ENCODE measurements around the gene ZNF276. TPM values are rescaled to one million over a fixed set of nuclear protein-coding genes. Genes with fewer than 3 reads are reported as not detected.
A peak's percentile ranks its signal among the peaks of the same experiment; 100 is the strongest.
"Not testable (repeated sequence)": the region's sequence is repeated elsewhere in the genome, so short reads cannot be mapped to it uniquely, and the experiment has no call there.

ZNF276 gene
- total RNA-seq, 1 donor from 2014 or later: 22.5 TPM

DNA sequence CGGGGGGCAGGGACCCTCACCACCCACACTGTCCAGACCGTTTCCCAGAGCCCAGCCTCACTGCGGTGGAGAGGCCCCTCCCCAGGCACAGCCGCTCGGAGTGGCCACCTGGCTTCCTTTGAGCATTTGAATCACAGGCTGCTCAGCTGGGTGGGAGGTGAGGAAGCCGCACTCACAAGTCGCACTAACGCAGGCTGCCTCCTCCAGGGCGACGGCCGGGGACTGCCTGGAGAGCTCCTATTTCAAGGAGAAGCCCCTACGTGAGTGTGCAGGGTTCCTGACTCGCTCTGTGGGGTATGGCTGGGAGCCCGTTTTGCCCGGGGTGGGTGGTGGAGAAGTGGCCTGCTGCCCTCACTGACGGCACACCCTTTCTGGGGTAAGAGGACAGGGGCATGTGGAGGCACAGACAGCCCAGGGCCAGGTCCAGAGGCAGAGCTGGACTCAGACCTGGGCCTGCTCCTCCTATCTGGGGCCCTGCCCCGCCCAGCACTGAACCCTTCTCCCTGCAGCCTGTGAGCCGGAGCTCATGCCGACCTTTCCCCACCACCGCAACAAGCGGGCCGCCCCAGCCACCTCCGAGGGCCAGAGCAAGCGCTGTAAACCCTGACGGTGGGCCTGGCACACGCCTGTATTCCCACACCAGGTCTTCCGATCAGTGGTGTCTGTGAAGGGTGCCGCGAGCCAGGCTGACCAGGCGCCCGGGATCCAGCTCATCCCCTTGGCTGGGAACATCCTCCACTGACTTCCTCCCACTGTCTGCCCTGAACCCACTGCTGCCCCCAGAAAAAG is 26.1 kb upstream of the ZNF276 start:
- Mint-ChIP-seq H3K4me3 (ENCODE audit: low read depth) (no peak overlapping the region), H3K9me3 (ENCODE audit: low read depth) (no peaks in the 10 kb centered on the region), H3K4me1 (ENCODE audit: low read depth) (peaks cover 1% of the 10 kb centered on the region), H3K27ac (no peak overlapping the region), H3K27me3 (no peaks in the 10 kb centered on the region), H3K36me3 (ENCODE audit: insufficient read depth) (peaks cover 5% of the 10 kb centered on the region)
- DNase-seq (ENCODE audit: low spot score, unreplicated experiment): no peak
- TF ChIP-seq, protein P1, sequence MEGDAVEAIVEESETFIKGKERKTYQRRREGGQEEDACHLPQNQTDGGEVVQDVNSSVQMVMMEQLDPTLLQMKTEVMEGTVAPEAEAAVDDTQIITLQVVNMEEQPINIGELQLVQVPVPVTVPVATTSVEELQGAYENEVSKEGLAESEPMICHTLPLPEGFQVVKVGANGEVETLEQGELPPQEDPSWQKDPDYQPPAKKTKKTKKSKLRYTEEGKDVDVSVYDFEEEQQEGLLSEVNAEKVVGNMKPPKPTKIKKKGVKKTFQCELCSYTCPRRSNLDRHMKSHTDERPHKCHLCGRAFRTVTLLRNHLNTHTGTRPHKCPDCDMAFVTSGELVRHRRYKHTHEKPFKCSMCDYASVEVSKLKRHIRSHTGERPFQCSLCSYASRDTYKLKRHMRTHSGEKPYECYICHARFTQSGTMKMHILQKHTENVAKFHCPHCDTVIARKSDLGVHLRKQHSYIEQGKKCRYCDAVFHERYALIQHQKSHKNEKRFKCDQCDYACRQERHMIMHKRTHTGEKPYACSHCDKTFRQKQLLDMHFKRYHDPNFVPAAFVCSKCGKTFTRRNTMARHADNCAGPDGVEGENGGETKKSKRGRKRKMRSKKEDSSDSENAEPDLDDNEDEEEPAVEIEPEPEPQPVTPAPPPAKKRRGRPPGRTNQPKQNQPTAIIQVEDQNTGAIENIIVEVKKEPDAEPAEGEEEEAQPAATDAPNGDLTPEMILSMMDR (IDR thresholded peaks at IDR 0.05; ENCODE audit: unreplicated experiment): no peak

DNA sequence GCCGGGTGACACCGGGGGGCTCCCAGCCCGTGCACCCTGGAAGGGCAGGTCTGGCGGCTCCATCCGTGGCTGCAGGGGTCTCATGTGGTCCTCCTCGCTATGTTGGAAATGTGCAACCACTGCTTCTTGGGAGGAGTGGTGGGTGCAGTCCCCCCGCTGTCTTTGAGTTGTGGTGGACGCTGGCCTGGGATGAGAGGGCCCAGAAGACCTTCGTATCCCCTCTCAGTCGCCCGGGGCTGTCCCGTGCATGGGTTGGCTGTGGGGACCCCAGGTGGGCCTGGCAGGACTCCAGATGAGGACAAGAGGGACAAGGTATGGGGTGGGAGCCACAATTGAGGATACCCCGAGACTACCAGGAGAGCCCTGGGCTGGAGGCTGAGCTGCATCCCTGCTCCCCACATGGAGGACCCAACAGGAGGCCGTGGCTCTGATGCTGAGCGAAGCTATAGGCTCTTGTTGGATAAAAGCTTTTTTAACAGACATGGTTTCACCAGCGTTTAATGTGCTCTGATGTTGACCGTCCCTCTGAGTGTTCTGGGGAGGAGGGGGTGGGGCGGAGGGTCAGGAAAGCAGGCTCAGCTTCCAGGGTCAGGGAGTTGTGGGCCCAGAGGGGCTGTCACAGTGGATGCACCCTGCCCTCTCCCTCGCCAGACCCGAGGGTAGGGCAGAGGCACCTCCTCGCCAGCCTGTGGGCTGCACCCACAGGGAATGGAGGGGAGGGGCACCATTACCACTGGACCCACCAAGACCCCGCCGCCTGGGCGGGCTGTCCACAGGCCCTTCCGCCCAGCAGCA is 25.3 kb upstream of the ZNF276 start:
- DNase-seq (ENCODE audit: low spot score, unreplicated experiment): no peak
- no peaks in the 10 kb centered on the region for H3K9me3 Mint-ChIP-seq (ENCODE audit: low read depth)
- TF ChIP-seq, protein P1 (IDR thresholded peaks at IDR 0.05; ENCODE audit: unreplicated experiment): no peak
- H3K4me1 Mint-ChIP-seq (ENCODE audit: low read depth): peaks cover 1% of the 10 kb centered on the region
- peaks cover 5% of the 10 kb centered on the region for H3K36me3 Mint-ChIP-seq (ENCODE audit: insufficient read depth)
- H3K4me3 Mint-ChIP-seq (ENCODE audit: low read depth): no peak overlapping the region
- H3K27me3 Mint-ChIP-seq: no peaks in the 10 kb centered on the region
- H3K27ac Mint-ChIP-seq: no peak overlapping the region

DNA sequence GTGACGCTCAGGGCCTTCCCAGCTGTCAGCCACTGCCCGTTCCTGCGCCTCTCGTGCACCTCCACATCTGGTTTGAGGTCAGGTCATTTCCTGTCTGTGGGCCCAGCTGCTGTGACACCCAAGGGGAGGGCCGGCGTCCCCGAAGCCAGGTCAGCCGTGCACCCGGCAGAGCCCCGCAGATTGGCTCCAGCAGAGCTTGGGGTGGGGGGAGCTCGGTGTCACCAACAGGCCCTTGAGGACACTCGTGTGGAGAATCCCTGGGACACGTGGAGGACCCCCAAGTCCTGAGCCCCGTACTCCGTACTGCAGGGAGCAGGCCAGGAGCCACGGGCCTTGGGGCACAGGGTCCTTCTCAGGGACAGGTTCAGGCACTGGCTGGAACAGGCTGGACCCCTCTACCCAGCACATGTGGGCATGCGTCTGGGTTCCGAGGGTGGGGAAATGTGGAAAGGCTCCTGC is 24.6 kb upstream of the ZNF276 start:
- Mint-ChIP-seq H3K27me3 (no peaks in the 10 kb centered on the region), H3K4me3 (ENCODE audit: low read depth) (no peak overlapping the region), H3K9me3 (ENCODE audit: low read depth) (no peaks in the 10 kb centered on the region), H3K27ac (no peak overlapping the region), H3K4me1 (ENCODE audit: low read depth) (peaks cover 1% of the 10 kb centered on the region), H3K36me3 (ENCODE audit: insufficient read depth) (peaks cover 5% of the 10 kb centered on the region)
- no peak for DNase-seq (ENCODE audit: low spot score, unreplicated experiment)
- TF ChIP-seq, protein P1 (IDR thresholded peaks at IDR 0.05; ENCODE audit: unreplicated experiment): no peak

DNA sequence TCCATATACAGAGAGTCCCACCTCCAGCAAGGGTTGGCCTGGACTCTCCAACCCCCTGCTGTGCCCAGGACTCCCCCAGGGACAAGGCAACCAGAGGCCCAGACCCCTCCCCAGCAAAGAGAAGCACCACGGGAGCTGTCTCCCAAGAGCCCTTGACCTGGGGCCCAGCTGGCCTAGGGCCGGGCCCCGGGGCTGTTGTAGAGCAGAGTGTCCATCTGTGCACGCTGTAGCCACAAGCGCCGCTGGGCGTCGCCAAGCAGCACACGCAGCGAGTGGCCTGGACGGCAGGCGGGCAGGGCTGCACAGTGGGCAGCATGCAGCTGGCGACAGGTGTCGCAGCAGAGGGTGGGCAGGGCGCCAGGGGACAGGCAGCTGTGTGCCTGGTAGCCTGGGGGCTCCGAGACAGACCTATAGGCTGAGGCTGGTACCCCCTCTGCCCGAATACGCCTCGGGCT is 24.1 kb upstream of the ZNF276 start:
- TF ChIP-seq, protein P1 (IDR thresholded peaks at IDR 0.05; ENCODE audit: unreplicated experiment): no peak
- no peaks in the 10 kb centered on the region for H3K27me3 Mint-ChIP-seq
- no peaks in the 10 kb centered on the region for H3K9me3 Mint-ChIP-seq (ENCODE audit: low read depth)
- peaks cover 5% of the 10 kb centered on the region for H3K36me3 Mint-ChIP-seq (ENCODE audit: insufficient read depth)
- H3K27ac Mint-ChIP-seq: no peak overlapping the region
- peaks cover 1% of the 10 kb centered on the region for H3K4me1 Mint-ChIP-seq (ENCODE audit: low read depth)
- no peak for DNase-seq (ENCODE audit: low spot score, unreplicated experiment)
- no peak overlapping the region for H3K4me3 Mint-ChIP-seq (ENCODE audit: low read depth)

DNA sequence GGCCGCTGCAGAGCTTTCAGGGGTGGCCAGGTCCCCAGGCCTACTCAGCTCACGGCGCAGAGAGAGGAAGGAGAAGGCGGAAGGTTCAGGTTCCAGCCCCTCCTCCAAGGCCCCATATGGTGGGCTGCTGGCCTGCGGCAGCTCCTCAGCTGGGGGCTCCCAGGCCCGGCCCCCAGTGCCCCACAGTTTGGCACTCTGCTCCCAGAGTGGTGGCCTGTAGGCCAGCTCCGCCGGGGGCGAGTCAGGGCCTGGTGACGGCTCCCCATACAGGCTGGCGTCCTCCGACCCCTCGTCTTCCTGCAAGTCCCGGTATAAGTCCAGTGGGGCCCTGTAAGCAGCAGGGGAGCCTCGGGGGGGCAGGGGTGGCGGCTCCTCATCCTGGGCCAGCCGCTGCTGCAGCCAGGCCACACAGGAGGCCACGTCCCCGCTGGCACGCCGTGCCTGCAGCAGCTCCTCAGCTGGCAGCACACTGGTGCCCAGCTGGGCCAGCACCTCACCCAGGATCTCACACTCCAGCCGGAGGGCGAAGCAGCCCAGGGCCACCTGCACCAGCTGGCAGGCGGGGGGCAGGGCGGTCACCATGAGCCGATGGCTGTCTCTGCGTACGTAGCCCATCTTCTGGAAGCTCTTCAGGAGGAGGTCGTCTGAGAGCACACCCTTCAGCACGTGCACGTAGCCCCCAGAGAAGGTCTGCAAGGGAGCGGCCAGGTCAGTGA is 23.6 kb upstream of the ZNF276 start:
- H3K9me3 Mint-ChIP-seq (ENCODE audit: low read depth): no peaks in the 10 kb centered on the region
- TF ChIP-seq, protein P1 (IDR thresholded peaks at IDR 0.05; ENCODE audit: unreplicated experiment): no peak
- H3K4me3 Mint-ChIP-seq (ENCODE audit: low read depth): no peak overlapping the region
- no peak overlapping the region for H3K27ac Mint-ChIP-seq
- H3K36me3 Mint-ChIP-seq (ENCODE audit: insufficient read depth): peaks cover 5% of the 10 kb centered on the region
- H3K27me3 Mint-ChIP-seq: no peaks in the 10 kb centered on the region
- no peak for DNase-seq (ENCODE audit: low spot score, unreplicated experiment)
- H3K4me1 Mint-ChIP-seq (ENCODE audit: low read depth): peaks cover 5% of the 10 kb centered on the region

DNA sequence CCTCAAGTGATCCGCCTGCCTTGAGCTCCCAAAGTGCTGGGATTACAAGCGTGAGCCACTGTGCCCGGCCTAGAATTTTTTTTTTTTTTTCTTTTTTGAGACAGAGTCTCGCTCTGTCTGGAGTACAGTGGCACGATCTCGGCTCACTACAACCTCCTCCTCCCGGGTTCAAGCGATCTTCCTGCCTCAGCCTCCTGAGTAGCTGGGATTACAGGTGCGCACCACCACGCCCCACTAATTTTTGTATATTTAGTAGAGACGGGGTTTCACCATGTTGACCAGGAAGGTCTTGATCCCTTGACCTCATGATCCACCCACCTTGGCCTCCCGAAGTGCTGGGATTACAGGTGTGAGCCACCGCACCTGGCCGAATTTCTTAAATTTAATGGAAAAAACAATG is 22.6 kb upstream of the ZNF276 start:
- H3K9me3 Mint-ChIP-seq (ENCODE audit: low read depth); H3K4me1 Mint-ChIP-seq (ENCODE audit: low read depth); H3K27ac Mint-ChIP-seq; H3K27me3 Mint-ChIP-seq; H3K36me3 Mint-ChIP-seq (ENCODE audit: insufficient read depth); DNase-seq (ENCODE audit: low spot score, unreplicated experiment); H3K4me3 Mint-ChIP-seq (ENCODE audit: low read depth): not testable (repeated sequence)

DNA sequence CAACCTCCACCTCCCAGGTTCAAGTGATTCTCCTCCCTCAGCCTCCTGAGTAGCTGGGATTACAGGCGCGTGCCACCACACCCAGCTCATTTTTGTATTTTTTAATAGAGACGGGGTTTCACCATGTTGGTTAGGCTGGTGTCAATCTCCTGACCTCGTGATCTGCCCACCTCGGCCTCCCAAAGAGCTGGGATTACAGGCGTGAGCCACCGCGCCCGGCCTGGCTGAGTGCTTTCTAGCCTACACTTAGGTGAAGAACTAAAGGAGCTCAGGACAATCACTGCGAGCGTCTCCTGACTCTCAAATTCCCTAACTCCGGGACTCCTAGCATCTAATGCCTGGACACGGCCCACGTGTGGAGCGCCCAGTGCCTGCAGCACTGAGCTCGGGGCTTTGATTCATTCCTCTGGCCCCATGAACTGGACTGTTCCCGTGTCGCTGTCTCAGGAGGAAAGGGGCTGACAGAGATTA is 21.7 kb upstream of the ZNF276 start:
- H3K4me1 Mint-ChIP-seq (ENCODE audit: low read depth); DNase-seq (ENCODE audit: low spot score, unreplicated experiment); H3K27me3 Mint-ChIP-seq; H3K36me3 Mint-ChIP-seq (ENCODE audit: insufficient read depth); H3K9me3 Mint-ChIP-seq (ENCODE audit: low read depth): not testable (repeated sequence)
- peak overlapping the region; percentile 73 for H3K27ac Mint-ChIP-seq
- H3K4me3 Mint-ChIP-seq (ENCODE audit: low read depth): peak overlapping the region; percentile 72

Measured in progenitor cell of endocrine pancreas (in vitro differentiated cells).